Activated CD8-positive, alpha-beta memory T cell treated with anti-CD3 and anti-CD28 coated beads, Interleukin-2, amount 10 ng/mL, durations not matched to agents 7 days and 5 days (primary cell): ENCODE measurements around the gene MCF2L2. TPM values are rescaled to one million over a fixed set of nuclear protein-coding genes. Genes with fewer than 3 reads are reported as not detected.

Experiments used
- ATAC-seq: fragments of 150-1000 bp; cut with Tn5 transposase; one replicate; pipeline ENCODE4 v1.10.0; 2021; ENCODE audit warnings: moderate library complexity
- CTCF ChIA-PET: fragments of 350-600 bp; sonication (Branson Sonifier 250); formaldehyde crosslinking; loops from one replicate; lab custom pipeline; 2021; ENCODE audit warnings: antibody characterized with exemption; lab: Charles Lee
- DNase-seq: peaks from one replicate; pipeline ENCODE4 v3.0.0-alpha.2; 2020
- H3K27ac Mint-ChIP-seq: one replicate; pipeline ENCODE4 v1.8.0; 2021; ENCODE audit warnings: mild to moderate bottlenecking, mixed read lengths
- H3K27me3 Mint-ChIP-seq: one replicate; pipeline ENCODE4 v1.8.0; 2021; ENCODE audit warnings: mixed read lengths
- H3K36me3 Mint-ChIP-seq: one replicate; pipeline ENCODE4 v1.8.0; 2021; ENCODE audit warnings: mild to moderate bottlenecking, mixed read lengths
- H3K4me1 Mint-ChIP-seq: one replicate; pipeline ENCODE4 v1.8.0; 2021; ENCODE audit warnings: mixed read lengths
- H3K4me3 Mint-ChIP-seq: one replicate; pipeline ENCODE4 v1.8.0; 2021; ENCODE audit warnings: mild to moderate bottlenecking, moderate library complexity, mixed read lengths
- H3K9me3 Mint-ChIP-seq: one replicate; pipeline ENCODE4 v1.8.0; 2022; ENCODE audit warnings: low read depth, mixed read lengths
- total RNA-seq, 2 experiments: library from RNA; stranded (reverse); gene quantifications; one replicate each; pipeline ENCODE4 v1.2.3, GENCODE V29; 2021

MCF2L2 gene
- total RNA-seq, 2 experiments from 2014 or later = 6.0 to 11.4 TPM

DNA sequence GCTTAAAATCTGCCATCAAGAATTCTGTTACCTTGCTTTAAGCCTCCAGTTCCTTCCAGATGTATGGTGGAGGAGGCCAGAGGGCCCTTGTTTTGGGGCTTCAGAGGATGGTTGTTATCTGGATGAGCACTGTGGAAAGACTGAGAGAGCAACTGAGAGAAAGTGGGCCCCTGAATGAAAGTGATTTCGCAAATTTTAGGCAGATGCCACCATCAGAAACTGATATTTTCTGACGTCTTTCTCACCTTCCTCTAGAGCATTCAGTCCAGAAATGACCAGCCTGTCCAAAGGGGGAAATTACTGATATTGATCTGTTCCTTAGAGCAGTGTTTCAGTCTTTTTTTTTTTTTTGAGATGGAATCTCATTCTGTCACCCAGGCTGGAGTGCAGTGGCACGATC lies 162.0 kb downstream of the MCF2L2 start:
- H3K36me3 Mint-ChIP-seq = no peaks in the 10 kb centered on the region
- peaks cover 6% of the 10 kb centered on the region for H3K4me1 Mint-ChIP-seq
- DNase-seq (no peak), ATAC-seq (no peak)
- H3K27me3 Mint-ChIP-seq = no peaks in the 10 kb centered on the region
- H3K4me3 Mint-ChIP-seq = no peak overlapping the region
- no peak overlapping the region for H3K27ac Mint-ChIP-seq
- CTCF ChIA-PET = interaction anchor here (1.1 to 2.1 kb wide), 3 partner anchors 11 to 19 kb away, joined by 3 to 8 read pairs (median 4); partner anchors contain the start of gene B3GNT5
- no peaks in the 10 kb centered on the region for H3K9me3 Mint-ChIP-seq

DNA sequence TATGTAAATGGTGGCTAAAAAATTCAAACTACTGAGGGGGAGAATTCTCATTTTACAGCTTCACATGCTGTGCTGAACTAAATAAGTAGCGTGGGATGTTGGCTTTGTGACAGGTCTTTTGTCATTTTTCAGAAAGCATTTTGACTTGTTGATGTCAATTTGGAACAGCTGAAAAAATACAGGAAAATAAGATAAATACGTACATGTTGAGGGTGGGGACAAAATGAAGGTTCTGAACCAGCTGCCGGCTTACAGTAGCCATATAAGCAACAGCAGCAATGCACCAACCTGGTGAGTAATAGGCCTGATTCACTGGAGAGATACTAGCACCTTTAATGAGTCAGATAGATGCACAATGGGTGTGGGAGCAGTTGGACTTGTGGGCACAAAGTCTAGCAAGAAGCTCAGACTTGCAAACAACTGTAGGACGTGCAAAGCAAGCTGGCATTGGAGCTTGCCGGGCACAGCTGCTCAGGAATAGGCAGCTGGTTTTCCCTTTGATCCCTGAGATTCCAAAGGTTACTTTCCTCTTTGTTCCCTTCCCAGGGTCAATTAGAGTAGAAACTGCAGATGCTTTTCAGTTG lies 162.5 kb downstream of the MCF2L2 start:
- DNase-seq = peak; percentile 46
- peak; percentile 71 for ATAC-seq
- no peaks in the 10 kb centered on the region for H3K36me3 Mint-ChIP-seq
- no peak overlapping the region for H3K27ac Mint-ChIP-seq
- no peaks in the 10 kb centered on the region for H3K9me3 Mint-ChIP-seq
- H3K27me3 Mint-ChIP-seq = no peaks in the 10 kb centered on the region
- H3K4me3 Mint-ChIP-seq = no peak overlapping the region
- CTCF ChIA-PET = interaction anchor here (0.5 to 2.1 kb wide), 4 partner anchors 11 to 26 kb away, joined by 3 to 8 read pairs (median 4); partner anchors contain the start of gene B3GNT5
- H3K4me1 Mint-ChIP-seq = peaks cover 6% of the 10 kb centered on the region

GRCh38 chr3:183265157-183265642 lies 163.2 kb downstream of the MCF2L2 start:
- no peak overlapping the region for H3K27ac Mint-ChIP-seq
- no peak overlapping the region for H3K4me3 Mint-ChIP-seq
- ATAC-seq (no peak), DNase-seq (no peak)
- no peaks in the 10 kb centered on the region for H3K27me3 Mint-ChIP-seq
- H3K36me3 Mint-ChIP-seq = no peaks in the 10 kb centered on the region
- CTCF ChIA-PET = interaction anchor here (0.5 to 2.1 kb wide), 3 partner anchors 12 to 27 kb away, joined by 3 to 8 read pairs (median 4); partner anchors contain the start of gene B3GNT5
- H3K9me3 Mint-ChIP-seq = no peaks in the 10 kb centered on the region
- H3K4me1 Mint-ChIP-seq = peaks cover 6% of the 10 kb centered on the region

DNA sequence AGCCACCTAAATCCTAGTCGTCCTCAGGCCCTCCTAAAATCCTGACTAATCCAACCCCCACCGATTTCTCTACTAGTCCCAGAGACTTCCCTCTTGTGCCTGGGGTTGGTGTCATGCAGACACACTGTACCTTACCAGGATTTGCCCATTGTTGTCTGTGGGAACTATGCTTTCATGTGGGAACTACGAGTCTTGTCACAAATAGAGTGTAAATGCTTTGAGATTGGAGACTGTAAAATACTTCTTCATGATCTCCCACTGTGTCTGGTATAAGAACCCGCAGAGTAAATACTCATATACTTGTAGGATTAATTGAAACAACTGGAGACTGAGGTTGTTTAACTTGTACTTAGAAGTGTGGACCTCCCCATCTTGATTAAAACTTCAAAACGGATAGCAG lies 164.2 kb downstream of the MCF2L2 start:
- Mint-ChIP-seq H3K36me3 (no peaks in the 10 kb centered on the region), H3K27ac (no peak overlapping the region), H3K9me3 (no peaks in the 10 kb centered on the region), H3K4me3 (no peak overlapping the region), H3K4me1 (peaks cover 6% of the 10 kb centered on the region), H3K27me3 (no peaks in the 10 kb centered on the region)
- no peak for DNase-seq
- CTCF ChIA-PET = interaction anchor here (2.1 kb wide), 1 partner anchor 21 kb away, joined by 8 read pairs; no protein-coding TSS in a partner anchor
- no peak for ATAC-seq

- no peak overlapping the region for H3K4me3 Mint-ChIP-seq
- peaks cover 6% of the 10 kb centered on the region for H3K4me1 Mint-ChIP-seq
- no peak for ATAC-seq
- H3K36me3 Mint-ChIP-seq = no peaks in the 10 kb centered on the region
- H3K27ac Mint-ChIP-seq = no peak overlapping the region
- no peaks in the 10 kb centered on the region for H3K9me3 Mint-ChIP-seq
- peaks cover 4% of the 10 kb centered on the region for H3K27me3 Mint-ChIP-seq
- CTCF ChIA-PET = no interaction called here
- no peak for DNase-seq
Observed at GRCh38 chr3:183262875-183263378, 165.5 kb downstream of the MCF2L2 start.

- H3K4me1 Mint-ChIP-seq = no peaks in the 10 kb centered on the region
- no peaks in the 10 kb centered on the region for H3K9me3 Mint-ChIP-seq
- no peaks in the 10 kb centered on the region for H3K36me3 Mint-ChIP-seq
- ATAC-seq (no peak), DNase-seq (no peak)
- H3K27me3 Mint-ChIP-seq = peaks cover 14% of the 10 kb centered on the region
- CTCF ChIA-PET = no interaction called here
- no peak overlapping the region for H3K4me3 Mint-ChIP-seq
- H3K27ac Mint-ChIP-seq = no peak overlapping the region
Observed at GRCh38 chr3:183261151-183261724, 167.2 kb downstream of the MCF2L2 start.

GRCh38 chr3:183260167-183260904 lies 168.1 kb downstream of the MCF2L2 start:
- no peaks in the 10 kb centered on the region for H3K36me3 Mint-ChIP-seq
- no peak overlapping the region for H3K4me3 Mint-ChIP-seq
- DNase-seq (no peak), ATAC-seq (no peak)
- H3K4me1 Mint-ChIP-seq = no peaks in the 10 kb centered on the region
- H3K27ac Mint-ChIP-seq = no peak overlapping the region
- H3K9me3 Mint-ChIP-seq = no peaks in the 10 kb centered on the region
- CTCF ChIA-PET = no interaction called here
- peaks cover 22% of the 10 kb centered on the region for H3K27me3 Mint-ChIP-seq

DNA sequence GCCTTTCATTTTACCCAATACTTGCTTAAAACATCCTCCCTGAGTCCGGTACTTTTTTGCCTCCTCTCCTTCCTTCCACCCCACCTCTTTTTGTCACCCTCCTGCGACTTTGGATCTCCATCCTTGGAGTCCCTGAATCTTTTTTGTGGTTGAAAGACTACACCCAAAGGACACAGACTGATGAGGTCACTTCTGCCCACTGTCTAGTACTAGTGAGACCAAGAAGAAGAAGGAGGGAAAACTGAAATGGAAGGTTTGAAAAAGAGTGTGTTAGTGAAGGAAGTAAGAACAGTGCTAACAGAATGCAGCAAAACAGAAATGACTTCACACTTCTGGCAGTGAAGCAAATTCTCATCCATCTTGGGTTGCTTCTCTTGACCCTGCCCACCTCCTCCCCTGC lies 168.8 kb downstream of the MCF2L2 start:
- DNase-seq (no peak), ATAC-seq (no peak)
- Mint-ChIP-seq H3K27ac (no peak overlapping the region), H3K9me3 (no peaks in the 10 kb centered on the region), H3K27me3 (peaks cover 29% of the 10 kb centered on the region), H3K4me1 (peaks cover 4% of the 10 kb centered on the region), H3K36me3 (peaks cover 4% of the 10 kb centered on the region), H3K4me3 (no peak overlapping the region)
- CTCF ChIA-PET = no interaction called here

DNA sequence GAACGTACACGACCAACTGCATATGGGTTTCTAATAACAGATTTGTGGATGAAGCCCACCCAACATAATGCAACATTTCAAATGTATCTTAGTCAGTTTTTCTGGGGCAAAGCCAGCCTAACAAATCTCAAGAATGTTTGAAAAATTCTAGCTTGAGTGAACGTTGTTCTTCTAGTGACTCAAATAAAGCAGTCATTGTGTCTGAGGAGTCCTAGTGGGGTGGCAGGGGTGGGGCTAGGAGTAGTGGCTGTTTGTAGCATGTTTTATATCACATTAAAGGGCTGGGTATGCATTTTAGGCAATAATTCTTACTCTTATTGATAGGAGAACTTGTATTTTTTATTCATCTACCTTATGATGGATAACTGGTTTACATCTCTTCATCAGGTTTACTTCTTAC lies 169.3 kb downstream of the MCF2L2 start:
- DNase-seq (no peak), ATAC-seq (no peak)
- Mint-ChIP-seq H3K4me3 (no peak overlapping the region), H3K36me3 (peaks cover 5% of the 10 kb centered on the region), H3K9me3 (no peaks in the 10 kb centered on the region), H3K27me3 (peaks cover 30% of the 10 kb centered on the region), H3K27ac (no peak overlapping the region), H3K4me1 (peaks cover 4% of the 10 kb centered on the region)
- CTCF ChIA-PET = interaction anchor here (0.6 to 1.7 kb wide), 2 partner anchors 123 to 1533 kb away, joined by 4 to 5 read pairs; no protein-coding TSS in a partner anchor

- DNase-seq = no peak
- CTCF ChIA-PET = interaction anchor here (1.0 kb wide), 2 partner anchors 11 to 127 kb away, joined by 3 read pairs; no protein-coding TSS in a partner anchor
- Mint-ChIP-seq H3K27ac (no peak overlapping the region), H3K36me3 (peaks cover 5% of the 10 kb centered on the region), H3K27me3 (peaks cover 36% of the 10 kb centered on the region), H3K4me3 (no peak overlapping the region), H3K4me1 (peaks cover 8% of the 10 kb centered on the region), H3K9me3 (no peaks in the 10 kb centered on the region)
- no peak for ATAC-seq
Observed at GRCh38 chr3:183255348-183255730, 173.1 kb downstream of the MCF2L2 start.

GRCh38 chr3:183254487-183255347 lies 173.7 kb downstream of the MCF2L2 start:
- no peak for DNase-seq
- peak overlapping the region; percentile 45 for H3K4me3 Mint-ChIP-seq

More at GRCh38 chr3:183254487-183255347, 173.7 kb downstream of the MCF2L2 start:
- Mint-ChIP-seq H3K36me3 (peaks cover 5% of the 10 kb centered on the region), H3K27me3 (peaks cover 36% of the 10 kb centered on the region), H3K4me1 (peaks cover 8% of the 10 kb centered on the region), H3K9me3 (no peaks in the 10 kb centered on the region), H3K27ac (no peak overlapping the region)
- ATAC-seq = peak; percentile 42
- CTCF ChIA-PET = interaction anchor here (1.0 to 1.7 kb wide), 3 partner anchors 11 to 70 kb away, joined by 3 to 4 read pairs (median 4); no protein-coding TSS in a partner anchor
